H1 (cell line): ENCODE results near the gene DUSP12. TPM values are rescaled to one million over a fixed set of nuclear protein-coding genes. Genes with fewer than 3 reads are reported as not detected.

ENCODE experiments used
- CTCF ChIA-PET: fragments of 300-600 bp; sonication (Branson Sonifier 250); formaldehyde crosslinking; loops from one replicate; lab custom pipeline; 2021; ENCODE audit not compliant: partially characterized antibody; lab: Charles Lee
- POLR2A ChIA-PET: fragments of 300-600 bp; sonication (Branson Sonifier 250); formaldehyde crosslinking; loops from one replicate; lab custom pipeline; 2021; ENCODE audit warnings: inconsistent platforms; ENCODE audit not compliant: partially characterized antibody; lab: Charles Lee
- DNase-seq, 2 experiments: peaks; one replicate each; pipeline versions ENCODE4 v3.0.0 to v3.0.0-alpha.2; 2010 to 2022; ENCODE audit warnings: low spot score in 2 of 2, low read depth in 1 of 2, mixed read lengths in 1 of 2
- FAIRE-seq: peaks from 2 replicates; lab custom pipeline; 2011; peaks lifted over from hg19 to GRCh38; lab: Jason Lieb, UNC
- H2AFZ ChIP-seq: 2 replicates; pipeline ENCODE4 v1.8.1; 2012; ENCODE audit warnings: low read length, inconsistent platforms
- H2AK5ac ChIP-seq: 2 replicates; pipeline ENCODE4 v1.6.1; 2013; ENCODE audit warnings: low read depth, low read length
- H2BK120ac ChIP-seq: replicated peaks from 2 replicates; pipeline ENCODE3; 2013; ENCODE audit warnings: low read depth, low read length, inconsistent platforms
- H2BK12ac ChIP-seq: 2 replicates; pipeline ENCODE4 v1.6.1; 2013; ENCODE audit warnings: low read depth, low read length
- H2BK15ac ChIP-seq: 2 replicates; pipeline ENCODE4 v1.6.1; 2013; ENCODE audit warnings: low read length
- H2BK20ac ChIP-seq: 2 replicates; pipeline ENCODE4 v1.6.1; 2013; ENCODE audit warnings: low read length
- H2BK5ac ChIP-seq: 2 replicates; pipeline ENCODE4 v1.6.1; 2013; ENCODE audit warnings: low read depth, low read length
- H3K14ac ChIP-seq: 2 replicates; pipeline ENCODE4 v1.6.1; 2013; ENCODE audit warnings: inconsistent platforms; ENCODE audit not compliant: insufficient read length
- H3K18ac ChIP-seq: 2 replicates; pipeline ENCODE4 v1.6.1; 2013; ENCODE audit warnings: low read length; ENCODE audit errors: extremely low read depth
- H3K23ac ChIP-seq: 2 replicates; pipeline ENCODE4 v1.6.1; 2013; ENCODE audit warnings: inconsistent platforms; ENCODE audit not compliant: insufficient read length
- H3K23me2 ChIP-seq: 2 replicates; pipeline ENCODE4 v1.6.1; 2013; ENCODE audit warnings: low read depth, low read length
- H3K27ac ChIP-seq: 2 replicates; pipeline ENCODE4 v1.6.1; 2011; ENCODE audit warnings: low read depth, low read length, inconsistent platforms
- H3K27me3 ChIP-seq, 4 experiments: replicated peaks in 1 of 4; 1 replicate in 1 of 4; 2 replicates in 3 of 4; pipeline versions ENCODE4 v1.6.1 to v1.8.1; 2011 to 2013; ENCODE audit warnings: low read length in 3 of 4, mild to moderate bottlenecking in 3 of 4, inconsistent platforms in 2 of 4, mixed read lengths in 2 of 4, moderate library complexity in 1 of 4; ENCODE audit not compliant: control insufficient read depth in 3 of 4, insufficient read depth in 3 of 4; ENCODE audit errors: extremely low read depth in 1 of 4
- H3K36me3 ChIP-seq, 4 experiments: 2 replicates each; pipeline versions ENCODE4 v1.6.1 to v1.8.1; 2011 to 2013; ENCODE audit warnings: mild to moderate bottlenecking in 4 of 4, low read length in 3 of 4, moderate library complexity in 2 of 4, control low read depth in 1 of 4, inconsistent platforms in 1 of 4; ENCODE audit not compliant: insufficient read depth in 4 of 4, control insufficient read depth in 2 of 4
- H3K4ac ChIP-seq: replicated peaks from 2 replicates; pipeline ENCODE3; 2013; ENCODE audit warnings: low read length, low read depth, mixed read lengths, inconsistent platforms; ENCODE audit not compliant: insufficient read length
- H3K4me1 ChIP-seq, 4 experiments: replicated peaks in 1 of 4; 1 replicate in 1 of 4; 2 replicates in 3 of 4; pipeline versions ENCODE4 v1.6.1 to v1.8.1; 2011 to 2013; ENCODE audit warnings: low read length in 3 of 4, inconsistent platforms in 2 of 4, mixed read lengths in 1 of 4; ENCODE audit not compliant: insufficient read depth in 4 of 4, control insufficient read depth in 3 of 4
- H3K4me2 ChIP-seq, 2 experiments: 2 replicates each; pipeline versions ENCODE4 v1.6.1 to v1.8.1; 2011 to 2013; ENCODE audit warnings: low read depth in 2 of 2, low read length in 2 of 2, control low read depth in 1 of 2, inconsistent platforms in 1 of 2, mild to moderate bottlenecking in 1 of 2; ENCODE audit not compliant: insufficient read depth in 1 of 2
- H3K4me3 ChIP-seq, 4 experiments: fragments of 200-600, 300-600 bp in 1 of 4; sonication (generic), shearing (Covaris generic), sonication (Bioruptor Twin) in 1 of 4; 2 replicates each; pipeline versions ENCODE4 v1.5.1 to v1.8.1; 2011 to 2016; ENCODE audit warnings: low read length in 4 of 4, low read depth in 3 of 4, control low read depth in 2 of 4, inconsistent platforms in 2 of 4, mild to moderate bottlenecking in 2 of 4, mixed read lengths in 1 of 4, moderate library complexity in 1 of 4; ENCODE audit not compliant: insufficient read depth in 2 of 4; ENCODE audit errors: extremely low read depth in 1 of 4
- H3K56ac ChIP-seq: replicated peaks from 2 replicates; pipeline ENCODE3; 2013; ENCODE audit warnings: low read depth, mild to moderate bottlenecking, mixed read lengths, low read length, inconsistent platforms; ENCODE audit not compliant: insufficient read length
- H3K79me1 ChIP-seq: 2 replicates; pipeline ENCODE4 v1.6.1; 2013; ENCODE audit warnings: low read depth, low read length, control low read depth
- H3K79me2 ChIP-seq, 2 experiments: 2 replicates each; pipeline versions ENCODE4 v1.6.1 to v1.8.1; 2012 to 2013; ENCODE audit warnings: low read length in 2 of 2, mild to moderate bottlenecking in 2 of 2, inconsistent platforms in 1 of 2; ENCODE audit not compliant: insufficient read depth in 2 of 2, control insufficient read depth in 1 of 2
- H3K9ac ChIP-seq, 4 experiments: replicated peaks in 1 of 4; 1 replicate in 1 of 4; 2 replicates in 3 of 4; pipeline versions ENCODE4 v1.6.1 to v1.8.1; 2011 to 2013; ENCODE audit warnings: low read depth in 3 of 4, low read length in 3 of 4, control low read depth in 2 of 4, mild to moderate bottlenecking in 2 of 4, moderate library complexity in 2 of 4, inconsistent platforms in 1 of 4; ENCODE audit errors: extremely low read depth in 1 of 4
- H3K9me3 ChIP-seq, 2 experiments: 2 replicates each; pipeline versions ENCODE4 v1.6.1 to v1.8.1; 2012 to 2013; ENCODE audit warnings: mild to moderate bottlenecking in 2 of 2, moderate library complexity in 2 of 2, control low read depth in 1 of 2, inconsistent platforms in 1 of 2, low read depth in 1 of 2, low read length in 1 of 2, mixed read lengths in 1 of 2; ENCODE audit not compliant: insufficient read depth in 2 of 2
- H4K20me1 ChIP-seq, 2 experiments: replicated peaks in 1 of 2; 2 replicates each; pipeline versions ENCODE3 to v1.8.1; 2011 to 2013; ENCODE audit warnings: inconsistent platforms in 2 of 2, low read length in 2 of 2, mild to moderate bottlenecking in 1 of 2; ENCODE audit not compliant: insufficient read depth in 2 of 2, control insufficient read depth in 1 of 2
- H4K5ac ChIP-seq: 2 replicates; pipeline ENCODE4 v1.6.1; 2013; ENCODE audit warnings: low read length, low read depth, mixed read lengths, inconsistent platforms; ENCODE audit not compliant: insufficient read length
- H4K8ac ChIP-seq: 2 replicates; pipeline ENCODE4 v1.8.0; 2013; ENCODE audit warnings: mild to moderate bottlenecking, moderate library complexity, low read length, inconsistent platforms; ENCODE audit not compliant: insufficient read depth; ENCODE audit errors: extremely low read depth
- H4K91ac ChIP-seq: replicated peaks from 2 replicates; pipeline ENCODE3; 2013; ENCODE audit warnings: low read length, mixed read lengths, inconsistent platforms; ENCODE audit not compliant: insufficient read length
- CHD2 ChIP-seq: IDR thresholded peaks from 2 replicates; pipeline ENCODE4 v1.6.1; 2012; ENCODE audit warnings: low read length, improper control_type of control experiment
- EP300 ChIP-seq, 2 experiments: IDR thresholded peaks; 1 replicate in 1 of 2; 2 replicates in 1 of 2; pipeline ENCODE4 v1.6.1; 2011 to 2012; ENCODE audit warnings: low read depth in 2 of 2, low read length in 2 of 2, mild to moderate bottlenecking in 2 of 2, borderline replicate concordance in 1 of 2, inconsistent platforms in 1 of 2, moderate library complexity in 1 of 2
- KDM1A ChIP-seq: fragments of 200-600, 300-600 bp; sonication (generic); IDR thresholded peaks from 2 replicates; pipeline ENCODE4 v1.7.1; 2016; ENCODE audit warnings: mild to moderate bottlenecking, low read length, borderline replicate concordance
- SP4 ChIP-seq: IDR thresholded peaks from 2 replicates; pipeline ENCODE4 v1.6.1; 2012; ENCODE audit warnings: low read length, inconsistent platforms
- TEAD4 ChIP-seq: IDR thresholded peaks from 2 replicates; pipeline ENCODE4 v1.6.1; 2012; ENCODE audit warnings: low read depth, low read length, inconsistent platforms, mixed read lengths
- WGBS, 2 experiments: shearing (Covaris generic) in 1 of 2; methylation state at CpG; one replicate each; pipeline versions ENCODE4 v1.1.6 to v1.1.7; 2013 to 2015; ENCODE audit warnings: low lambda C conversion rate in 2 of 2, mixed read lengths in 2 of 2, inconsistent platforms in 1 of 2, low coverage in 1 of 2, missing lambda C conversion rate in 1 of 2; ENCODE audit not compliant: insufficient replicate concordance in 2 of 2, insufficient coverage in 1 of 2, insufficient read length in 1 of 2; ENCODE audit errors: extremely low coverage in 1 of 2, missing lambda C conversion rate in 1 of 2; 5-methylcytosine and 5-hydroxymethylcytosine counted together
- polyA plus RNA-seq, 7 experiments: library from polyadenylated mRNA; depleted of rRNA in 3 of 7; stranded (reverse) in 5 of 7; unstranded in 2 of 7; fragments of >200 nt in 5 of 7; fragments of 200-250 nt in 2 of 7; gene quantifications; 1 replicate in 5 of 7; 2 replicates in 1 of 7; 4 replicates in 1 of 7; pipeline versions ENCODE4 v1.2.1 to v1.2.3, GENCODE V29; 2011 to 2013; ENCODE audit warnings: missing spikeins in 2 of 7, mixed read lengths in 2 of 7
- total RNA-seq: library from RNA; stranded (reverse); fragmentation: NEBNext Ultra II Directional; extraction: Animal tissue kit (Norgen Biotek cat#: 25700); gene quantifications from 2 replicates; pipeline ENCODE4 v1.2.1, GENCODE V29; 2021

Gene DUSP12
- total and polyA plus RNA-seq, 2 of the 8 experiments (the other 6 are each of a cell fraction or from before 2014, with no cell fraction given): 27.6 to 33.9 TPM

DNA sequence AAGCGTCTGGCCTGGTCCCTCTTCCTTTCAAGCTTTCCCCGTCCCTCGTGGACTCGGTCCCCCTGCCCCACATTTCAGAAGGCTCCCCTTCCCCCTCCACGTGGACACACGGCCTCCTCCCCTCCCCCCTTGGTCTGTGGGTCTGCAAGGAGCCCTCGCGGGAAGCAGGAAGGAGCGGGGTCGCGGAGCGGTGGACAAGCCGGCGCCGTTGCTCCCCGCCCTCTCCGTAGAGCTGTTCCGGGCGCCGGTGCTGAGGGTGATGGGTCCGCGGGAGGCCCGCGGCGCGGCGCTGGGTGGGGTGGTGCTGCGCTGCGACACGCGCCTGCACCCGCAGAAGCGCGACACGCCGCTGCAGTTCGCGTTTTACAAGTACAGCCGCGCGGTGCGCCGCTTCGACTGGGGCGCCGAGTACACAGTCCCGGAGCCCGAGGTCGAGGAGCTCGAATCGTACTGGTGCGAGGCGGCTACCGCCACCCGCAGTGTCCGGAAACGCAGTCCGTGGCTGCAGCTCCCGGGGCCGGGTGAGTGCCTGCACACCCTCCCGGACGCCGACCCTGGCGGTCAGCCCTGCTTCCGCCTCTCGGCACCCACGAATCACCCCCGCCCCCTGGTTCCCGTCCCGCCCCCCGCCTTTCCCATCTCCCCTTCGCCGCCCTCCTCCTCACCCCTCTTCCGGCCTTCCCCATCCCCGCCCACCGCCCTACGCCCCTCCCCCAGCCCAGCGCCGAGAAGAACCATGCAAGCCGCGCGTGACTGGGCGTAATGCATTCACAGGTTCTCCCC is 22.9 kb upstream of the DUSP12 start:
- Histone ChIP-seq H3K27me3 (peaks cover 12 to 25% (median 22%) of the 10 kb centered on the region in 4 experiments), H3K9ac (peak overlapping the region; percentile 58 to 73 (median 69); a peak in 5 of 7 replicates), H4K91ac (peak overlapping the region; percentile 70), H3K14ac (no peak overlapping the region), H4K20me1 (no peaks in the 10 kb centered on the region), H3K79me1 (no peaks in the 10 kb centered on the region), H2BK12ac (no peak overlapping the region), H3K4ac (no peak overlapping the region), H2BK15ac (peak overlapping the region; percentile 40; the same call in 1 of the 2 replicates), H2AFZ (peak overlapping the region; percentile 90; the same call in 1 of the 2 replicates), H3K36me3 (no peaks in the 10 kb centered on the region), H3K4me3 (peak overlapping the region; percentile 78 to 86 (median 85)), H3K23me2 (peaks cover 12% of the 10 kb centered on the region), H3K56ac (peak overlapping the region; percentile 27), H3K9me3 (no peaks in the 10 kb centered on the region), H2AK5ac (no peak overlapping the region), H4K5ac (peak overlapping the region; percentile 35), H3K27ac (peak overlapping the region; percentile 45; the same call in 1 of the 2 replicates), H3K23ac (no peak overlapping the region), H3K4me1 (peaks cover 2 to 8% (median 4%) of the 10 kb centered on the region in 4 experiments), H2BK120ac (no peak overlapping the region), H2BK5ac (peak overlapping the region; percentile 60; the same call in 1 of the 2 replicates), H3K79me2 (no peaks in the 10 kb centered on the region), H3K4me2 (peak overlapping the region; percentile 89 to 100), H2BK20ac (no peak overlapping the region), H3K18ac (peak overlapping the region; percentile 99), H4K8ac (peak overlapping the region; percentile 91)
- CTCF ChIA-PET: interaction anchor here (0.6 to 4.8 kb wide), 14 partner anchors 8 to 301 kb away, joined by 3 to 52 read pairs (median 4); partner anchors contain the start of gene DUSP12
- POLR2A ChIA-PET: interaction anchor here (0.7 to 2.7 kb wide), 9 partner anchors 10 to 114 kb away, joined by 3 to 27 read pairs (median 6); partner anchors contain the start of genes DUSP12 and FCRLA
- DNase-seq (peak in 1 of 2 experiments; percentile 85), FAIRE-seq (no peak)
- 1% methylated on average over 35 of the region's 83 CpGs; no CpG with 5 or more reads in 1 of the 2 experiments for WGBS, 2 experiments
- TF ChIP-seq TEAD4 (no peak), CHD2 (peak; percentile 51; the same call in 1 of the 2 replicates), EP300 (IDR thresholded peaks at IDR 0.05; ENCODE audit: borderline replicate concordance in 1 of 2, low read depth in 2 of 2, low read length in 2 of 2) (no peak), SP4 (no peak), KDM1A (no peak)
